ENCODE results near the gene ZNF473.

GRCh38 chr19:50007170-50007569, 18.6 kb upstream of the ZNF473 start:
- TF ChIP-seq, protein P1, sequence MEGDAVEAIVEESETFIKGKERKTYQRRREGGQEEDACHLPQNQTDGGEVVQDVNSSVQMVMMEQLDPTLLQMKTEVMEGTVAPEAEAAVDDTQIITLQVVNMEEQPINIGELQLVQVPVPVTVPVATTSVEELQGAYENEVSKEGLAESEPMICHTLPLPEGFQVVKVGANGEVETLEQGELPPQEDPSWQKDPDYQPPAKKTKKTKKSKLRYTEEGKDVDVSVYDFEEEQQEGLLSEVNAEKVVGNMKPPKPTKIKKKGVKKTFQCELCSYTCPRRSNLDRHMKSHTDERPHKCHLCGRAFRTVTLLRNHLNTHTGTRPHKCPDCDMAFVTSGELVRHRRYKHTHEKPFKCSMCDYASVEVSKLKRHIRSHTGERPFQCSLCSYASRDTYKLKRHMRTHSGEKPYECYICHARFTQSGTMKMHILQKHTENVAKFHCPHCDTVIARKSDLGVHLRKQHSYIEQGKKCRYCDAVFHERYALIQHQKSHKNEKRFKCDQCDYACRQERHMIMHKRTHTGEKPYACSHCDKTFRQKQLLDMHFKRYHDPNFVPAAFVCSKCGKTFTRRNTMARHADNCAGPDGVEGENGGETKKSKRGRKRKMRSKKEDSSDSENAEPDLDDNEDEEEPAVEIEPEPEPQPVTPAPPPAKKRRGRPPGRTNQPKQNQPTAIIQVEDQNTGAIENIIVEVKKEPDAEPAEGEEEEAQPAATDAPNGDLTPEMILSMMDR (conservative IDR thresholded peaks at IDR 0.05; ENCODE audit: low read depth in 2 of 2) = no peak
- TF ChIP-seq, protein P2, sequence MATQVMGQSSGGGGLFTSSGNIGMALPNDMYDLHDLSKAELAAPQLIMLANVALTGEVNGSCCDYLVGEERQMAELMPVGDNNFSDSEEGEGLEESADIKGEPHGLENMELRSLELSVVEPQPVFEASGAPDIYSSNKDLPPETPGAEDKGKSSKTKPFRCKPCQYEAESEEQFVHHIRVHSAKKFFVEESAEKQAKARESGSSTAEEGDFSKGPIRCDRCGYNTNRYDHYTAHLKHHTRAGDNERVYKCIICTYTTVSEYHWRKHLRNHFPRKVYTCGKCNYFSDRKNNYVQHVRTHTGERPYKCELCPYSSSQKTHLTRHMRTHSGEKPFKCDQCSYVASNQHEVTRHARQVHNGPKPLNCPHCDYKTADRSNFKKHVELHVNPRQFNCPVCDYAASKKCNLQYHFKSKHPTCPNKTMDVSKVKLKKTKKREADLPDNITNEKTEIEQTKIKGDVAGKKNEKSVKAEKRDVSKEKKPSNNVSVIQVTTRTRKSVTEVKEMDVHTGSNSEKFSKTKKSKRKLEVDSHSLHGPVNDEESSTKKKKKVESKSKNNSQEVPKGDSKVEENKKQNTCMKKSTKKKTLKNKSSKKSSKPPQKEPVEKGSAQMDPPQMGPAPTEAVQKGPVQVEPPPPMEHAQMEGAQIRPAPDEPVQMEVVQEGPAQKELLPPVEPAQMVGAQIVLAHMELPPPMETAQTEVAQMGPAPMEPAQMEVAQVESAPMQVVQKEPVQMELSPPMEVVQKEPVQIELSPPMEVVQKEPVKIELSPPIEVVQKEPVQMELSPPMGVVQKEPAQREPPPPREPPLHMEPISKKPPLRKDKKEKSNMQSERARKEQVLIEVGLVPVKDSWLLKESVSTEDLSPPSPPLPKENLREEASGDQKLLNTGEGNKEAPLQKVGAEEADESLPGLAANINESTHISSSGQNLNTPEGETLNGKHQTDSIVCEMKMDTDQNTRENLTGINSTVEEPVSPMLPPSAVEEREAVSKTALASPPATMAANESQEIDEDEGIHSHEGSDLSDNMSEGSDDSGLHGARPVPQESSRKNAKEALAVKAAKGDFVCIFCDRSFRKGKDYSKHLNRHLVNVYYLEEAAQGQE (IDR thresholded peaks at IDR 0.05; ENCODE audit: unreplicated experiment) = no peak
- no peak for TF ChIP-seq JUNB (IDR thresholded peaks at IDR 0.05; ENCODE audit: unreplicated experiment)
- no peak for TF ChIP-seq POLR2AphosphoS5 (IDR thresholded peaks at IDR 0.05; ENCODE audit: low read depth)
- no peak for TF ChIP-seq EZH2 (IDR thresholded peaks at IDR 0.05; ENCODE audit: low read depth, unreplicated experiment)
- TF ChIP-seq EZH2phosphoT487 (IDR thresholded peaks at IDR 0.05; ENCODE audit: unreplicated experiment) = no peak
- TF ChIP-seq CREB1 (CRISPR knock-in tag; IDR thresholded peaks at IDR 0.05; ENCODE audit: low read depth) = no peak
- TF ChIP-seq STAT1 (IDR thresholded peaks at IDR 0.05; ENCODE audit: unreplicated experiment) = no peak
- TF ChIP-seq, protein P3, sequence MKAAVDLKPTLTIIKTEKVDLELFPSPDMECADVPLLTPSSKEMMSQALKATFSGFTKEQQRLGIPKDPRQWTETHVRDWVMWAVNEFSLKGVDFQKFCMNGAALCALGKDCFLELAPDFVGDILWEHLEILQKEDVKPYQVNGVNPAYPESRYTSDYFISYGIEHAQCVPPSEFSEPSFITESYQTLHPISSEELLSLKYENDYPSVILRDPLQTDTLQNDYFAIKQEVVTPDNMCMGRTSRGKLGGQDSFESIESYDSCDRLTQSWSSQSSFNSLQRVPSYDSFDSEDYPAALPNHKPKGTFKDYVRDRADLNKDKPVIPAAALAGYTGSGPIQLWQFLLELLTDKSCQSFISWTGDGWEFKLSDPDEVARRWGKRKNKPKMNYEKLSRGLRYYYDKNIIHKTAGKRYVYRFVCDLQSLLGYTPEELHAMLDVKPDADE (IDR thresholded peaks at IDR 0.05) = no peak
- no peak for TF ChIP-seq NANOG (IDR thresholded peaks at IDR 0.05; ENCODE audit: borderline replicate concordance)
- no peak for TF ChIP-seq ZNF331 (CRISPR knock-in tag; IDR thresholded peaks at IDR 0.05; ENCODE audit: low read depth)
- TF ChIP-seq ZNF114 (CRISPR knock-in tag; IDR thresholded peaks at IDR 0.05) = no peak
- TF ChIP-seq, protein P4, sequence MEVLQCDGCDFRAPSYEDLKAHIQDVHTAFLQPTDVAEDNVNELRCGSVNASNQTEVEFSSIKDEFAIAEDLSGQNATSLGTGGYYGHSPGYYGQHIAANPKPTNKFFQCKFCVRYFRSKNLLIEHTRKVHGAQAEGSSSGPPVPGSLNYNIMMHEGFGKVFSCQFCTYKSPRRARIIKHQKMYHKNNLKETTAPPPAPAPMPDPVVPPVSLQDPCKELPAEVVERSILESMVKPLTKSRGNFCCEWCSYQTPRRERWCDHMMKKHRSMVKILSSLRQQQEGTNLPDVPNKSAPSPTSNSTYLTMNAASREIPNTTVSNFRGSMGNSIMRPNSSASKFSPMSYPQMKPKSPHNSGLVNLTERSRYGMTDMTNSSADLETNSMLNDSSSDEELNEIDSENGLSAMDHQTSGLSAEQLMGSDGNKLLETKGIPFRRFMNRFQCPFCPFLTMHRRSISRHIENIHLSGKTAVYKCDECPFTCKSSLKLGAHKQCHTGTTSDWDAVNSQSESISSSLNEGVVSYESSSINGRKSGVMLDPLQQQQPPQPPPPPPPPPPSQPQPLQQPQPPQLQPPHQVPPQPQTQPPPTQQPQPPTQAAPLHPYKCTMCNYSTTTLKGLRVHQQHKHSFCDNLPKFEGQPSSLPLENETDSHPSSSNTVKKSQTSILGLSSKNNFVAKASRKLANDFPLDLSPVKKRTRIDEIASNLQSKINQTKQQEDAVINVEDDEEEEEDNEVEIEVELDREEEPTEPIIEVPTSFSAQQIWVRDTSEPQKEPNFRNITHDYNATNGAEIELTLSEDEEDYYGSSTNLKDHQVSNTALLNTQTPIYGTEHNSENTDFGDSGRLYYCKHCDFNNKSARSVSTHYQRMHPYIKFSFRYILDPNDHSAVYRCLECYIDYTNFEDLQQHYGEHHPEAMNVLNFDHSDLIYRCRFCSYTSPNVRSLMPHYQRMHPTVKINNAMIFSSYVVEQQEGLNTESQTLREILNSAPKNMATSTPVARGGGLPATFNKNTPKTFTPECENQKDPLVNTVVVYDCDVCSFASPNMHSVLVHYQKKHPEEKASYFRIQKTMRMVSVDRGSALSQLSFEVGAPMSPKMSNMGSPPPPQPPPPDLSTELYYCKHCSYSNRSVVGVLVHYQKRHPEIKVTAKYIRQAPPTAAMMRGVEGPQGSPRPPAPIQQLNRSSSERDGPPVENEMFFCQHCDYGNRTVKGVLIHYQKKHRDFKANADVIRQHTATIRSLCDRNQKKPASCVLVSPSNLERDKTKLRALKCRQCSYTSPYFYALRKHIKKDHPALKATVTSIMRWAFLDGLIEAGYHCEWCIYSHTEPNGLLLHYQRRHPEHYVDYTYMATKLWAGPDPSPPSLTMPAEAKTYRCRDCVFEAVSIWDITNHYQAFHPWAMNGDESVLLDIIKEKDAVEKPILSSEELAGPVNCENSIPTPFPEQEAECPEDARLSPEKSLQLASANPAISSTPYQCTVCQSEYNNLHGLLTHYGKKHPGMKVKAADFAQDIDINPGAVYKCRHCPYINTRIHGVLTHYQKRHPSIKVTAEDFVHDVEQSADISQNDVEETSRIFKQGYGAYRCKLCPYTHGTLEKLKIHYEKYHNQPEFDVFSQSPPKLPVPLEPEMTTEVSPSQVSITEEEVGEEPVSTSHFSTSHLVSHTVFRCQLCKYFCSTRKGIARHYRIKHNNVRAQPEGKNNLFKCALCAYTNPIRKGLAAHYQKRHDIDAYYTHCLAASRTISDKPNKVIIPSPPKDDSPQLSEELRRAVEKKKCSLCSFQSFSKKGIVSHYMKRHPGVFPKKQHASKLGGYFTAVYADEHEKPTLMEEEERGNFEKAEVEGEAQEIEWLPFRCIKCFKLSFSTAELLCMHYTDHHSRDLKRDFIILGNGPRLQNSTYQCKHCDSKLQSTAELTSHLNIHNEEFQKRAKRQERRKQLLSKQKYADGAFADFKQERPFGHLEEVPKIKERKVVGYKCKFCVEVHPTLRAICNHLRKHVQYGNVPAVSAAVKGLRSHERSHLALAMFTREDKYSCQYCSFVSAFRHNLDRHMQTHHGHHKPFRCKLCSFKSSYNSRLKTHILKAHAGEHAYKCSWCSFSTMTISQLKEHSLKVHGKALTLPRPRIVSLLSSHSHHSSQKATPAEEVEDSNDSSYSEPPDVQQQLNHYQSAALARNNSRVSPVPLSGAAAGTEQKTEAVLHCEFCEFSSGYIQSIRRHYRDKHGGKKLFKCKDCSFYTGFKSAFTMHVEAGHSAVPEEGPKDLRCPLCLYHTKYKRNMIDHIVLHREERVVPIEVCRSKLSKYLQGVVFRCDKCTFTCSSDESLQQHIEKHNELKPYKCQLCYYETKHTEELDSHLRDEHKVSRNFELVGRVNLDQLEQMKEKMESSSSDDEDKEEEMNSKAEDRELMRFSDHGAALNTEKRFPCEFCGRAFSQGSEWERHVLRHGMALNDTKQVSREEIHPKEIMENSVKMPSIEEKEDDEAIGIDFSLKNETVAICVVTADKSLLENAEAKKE (CRISPR knock-in tag; IDR thresholded peaks at IDR 0.05) = no peak
